Anterior cingulate cortex (tissue), 58 donors: ENCODE data around the gene SFMBT1.
A peak's percentile ranks its signal among the peaks of the same experiment; 100 is the strongest.

ENCODE experiments used
- DNase-seq, 58 donors: peaks; one replicate each; lab custom pipeline; 2025; lab: John Stamatoyannopoulos, UW

Gene SFMBT1

GRCh38 chr3:52866427-52866826 lies 179.4 kb downstream of the SFMBT1 start:
- DNase-seq: no peak

GRCh38 chr3:52865994-52866393 lies 179.9 kb downstream of the SFMBT1 start:
- peak in 17 of 58 donors; percentile 15 to 72 (median 32) for DNase-seq

GRCh38 chr3:52860424-52860768 lies 185.5 kb downstream of the SFMBT1 start:
- DNase-seq: no peak

GRCh38 chr3:52859686-52860423 lies 186.0 kb downstream of the SFMBT1 start:
- no peak for DNase-seq

GRCh38 chr3:52857864-52858263 lies 188.0 kb downstream of the SFMBT1 start:
- no peak for DNase-seq

- no peak for DNase-seq
These were observed 188.7 kb downstream of the SFMBT1 start for GRCh38 chr3:52857133-52857532.

- DNase-seq: no peak
These were observed 189.2 kb downstream of the SFMBT1 start for GRCh38 chr3:52856666-52857065.

- no peak for DNase-seq
These were observed 191.9 kb downstream of the SFMBT1 start for GRCh38 chr3:52854013-52854412.
